Measurements from ENCODE around the gene TMCO6.
"Not testable (repeated sequence)": the region's sequence is repeated elsewhere in the genome, so short reads cannot be mapped to it uniquely, and the experiment has no call there.

Gene TMCO6

GRCh38 chr5:140637371-140638100, 1.7 kb upstream of the TMCO6 start:
- TF ChIP-seq CTCF (conservative IDR thresholded peaks at IDR 0.05) = no peak
- no peak overlapping the region for H3K27ac ChIP-seq

GRCh38 chr5:140638898-140639147, 428 bp upstream of the TMCO6 start:
- H3K27ac ChIP-seq = peak overlapping the region; percentile 83

DNA sequence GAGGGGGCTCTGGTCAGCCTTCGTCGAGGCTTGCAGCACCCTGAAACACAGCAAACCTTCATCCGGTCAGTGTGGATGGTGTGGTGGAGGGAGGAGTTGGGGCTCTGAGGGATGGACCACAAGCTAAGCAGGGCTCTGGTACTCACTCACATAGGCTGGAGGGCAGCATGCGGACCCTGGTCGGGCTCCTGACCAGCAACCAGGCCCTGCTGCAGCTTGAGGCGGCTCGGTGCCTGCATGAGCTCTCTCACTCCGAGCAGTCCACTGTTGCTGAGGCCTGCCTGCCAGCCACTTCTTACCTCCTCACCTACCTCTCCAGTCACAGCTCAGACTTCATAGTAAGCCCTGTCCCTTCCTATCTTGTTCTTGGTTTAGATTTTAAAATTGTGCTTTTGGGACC, 2.5 kb downstream of the TMCO6 start:
- TF ChIP-seq CTCF (conservative IDR thresholded peaks at IDR 0.05) = no peak
- no peak overlapping the region for H3K27ac ChIP-seq

GRCh38 chr5:140642718-140643117, 3.5 kb downstream of the TMCO6 start:
- no peak for TF ChIP-seq CTCF (conservative IDR thresholded peaks at IDR 0.05)
- no peak overlapping the region for H3K27ac ChIP-seq

- no peak for TF ChIP-seq CTCF (conservative IDR thresholded peaks at IDR 0.05)
- H3K27ac ChIP-seq = peak overlapping the region; percentile 80
Measured at GRCh38 chr5:140647042-140647419, 7.8 kb downstream of the TMCO6 start.

DNA sequence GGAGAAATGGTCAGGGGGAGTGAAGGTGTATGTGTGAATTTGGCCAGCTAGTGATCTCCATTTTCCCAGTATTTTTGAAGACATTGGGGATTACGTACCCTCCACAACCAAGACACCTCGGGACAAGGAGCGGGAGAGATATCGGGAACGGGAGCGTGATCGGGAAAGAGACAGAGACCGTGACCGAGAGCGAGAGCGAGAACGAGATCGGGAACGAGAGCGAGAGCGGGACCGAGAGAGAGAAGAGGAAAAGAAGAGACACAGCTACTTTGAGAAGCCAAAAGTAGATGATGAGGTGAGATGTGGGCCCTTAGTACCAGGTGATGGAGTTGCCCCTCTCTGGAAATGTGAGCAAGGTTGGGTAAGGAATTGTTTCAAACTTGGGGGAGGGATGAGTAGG, 19.6 kb downstream of the TMCO6 start:
- no peak overlapping the region for H3K27ac ChIP-seq

GRCh38 chr5:140660371-140660770, 21.1 kb downstream of the TMCO6 start:
- not testable (repeated sequence) for H3K27ac ChIP-seq

More for the DNA sequence above, 19.6 kb downstream of the TMCO6 start:
- TF ChIP-seq CTCF (conservative IDR thresholded peaks at IDR 0.05) = no peak

- H3K27ac ChIP-seq = peak overlapping the region; percentile 90
- no peak for TF ChIP-seq CTCF (conservative IDR thresholded peaks at IDR 0.05)
Measured at GRCh38 chr5:140664030-140664358, 24.7 kb downstream of the TMCO6 start.

All from VCaP (cell line).